Measurements from ENCODE around the gene TLE4. TPM values are rescaled to one million over a fixed set of nuclear protein-coding genes. Genes with fewer than 3 reads are reported as not detected.

The TLE4 gene
- total and polyA plus RNA-seq, 10 of the 15 experiments (the other 5 are each of a cell fraction or from before 2014, with no cell fraction given), result 5.3 to 53.3 (median 23.3) TPM

GRCh38 chr9:79670269-79670961, 98.7 kb downstream of the TLE4 start:
- TF ChIP-seq ZBTB11 (CRISPR knock-in tag; IDR thresholded peaks at IDR 0.05), result no peak
- WGBS (ENCODE audit: insufficient coverage, insufficient replicate concordance, low lambda C conversion rate, missing lambda C conversion rate), result 87% methylated on average over 3 of the region's 3 CpGs
- no peak for DNase-seq (ENCODE audit: low read depth, low spot score)
- Histone ChIP-seq H4K20me1 (ENCODE audit: control insufficient read depth, insufficient read depth) (no peaks in the 10 kb centered on the region), H3K4me3 (no peak overlapping the region), H3K9me3 (replicated peaks; ENCODE audit: control insufficient read depth, insufficient read depth, low read length) (no peaks in the 10 kb centered on the region), H2AFZ (ENCODE audit: control insufficient read depth, low read depth, low read length) (no peak overlapping the region), H3K79me2 (ENCODE audit: control insufficient read depth, insufficient read depth, low read length) (no peaks in the 10 kb centered on the region), H3K36me3 (ENCODE audit: control insufficient read depth in 2 of 2, insufficient read depth in 2 of 2, low read length in 1 of 2) (0 out of 4 replicates have a peak, but pooled peaks cover 0 to 1% of the 10 kb centered on the region in 2 experiments), H3K4me1 (ENCODE audit: control insufficient read depth, insufficient read depth, low read length) (peaks cover 11% of the 10 kb centered on the region), H3K27me3 (replicated peaks in 1 of 2; ENCODE audit: control insufficient read depth in 2 of 2, insufficient read depth in 2 of 2, low read length in 1 of 2) (no peaks in the 10 kb centered on the region), H3K4me2 (ENCODE audit: control insufficient read depth, insufficient read depth) (no peak overlapping the region), H3K9ac (ENCODE audit: control insufficient read depth, insufficient read depth, low read length) (no peak overlapping the region), H3K27ac (ENCODE audit: control insufficient read depth, insufficient read depth) (no peak overlapping the region)
- no peak for ATAC-seq
- POLR2A ChIA-PET, result no interaction called here
- no TSS peak for BruUV-seq (replicated peaks)
- intact Hi-C loops (cut with micrococcal nuclease; ENCODE audit: unreplicated experiment) (loop anchor here (5.0 kb wide), 1 partner anchor 98 kb away; the partner anchor contains the start of gene TLE4), in situ Hi-C loops (cut with MboI) (no loop called here)
- SMC1A ChIA-PET (ENCODE audit: uncharacterized antibody, unreplicated experiment), result interaction anchor here (1.2 kb wide), 1 partner anchor 24 kb away, joined by 3 read pairs; no protein-coding TSS in a partner anchor
- CTCF ChIA-PET, result no interaction called here
- RAD21 ChIA-PET (ENCODE audit: unreplicated experiment), result interaction anchor here (1.1 kb wide), 1 partner anchor 24 kb away, joined by 3 read pairs; no protein-coding TSS in a partner anchor
- no peak for FAIRE-seq

GRCh38 chr9:79671558-79671957, 99.8 kb downstream of the TLE4 start:
- TF ChIP-seq PAX5 (IDR thresholded peaks at IDR 0.05; ENCODE audit: borderline replicate concordance, low read depth, low read length), result no peak
- TF ChIP-seq CHD2 (IDR thresholded peaks at IDR 0.05; ENCODE audit: borderline replicate concordance, low read depth, low read length), result no peak
- TF ChIP-seq NR2C2 (IDR thresholded peaks at IDR 0.05; ENCODE audit: borderline replicate concordance, control insufficient read depth, insufficient read length, low read depth), result no peak
- no peak for TF ChIP-seq IKZF2 (IDR thresholded peaks at IDR 0.05)
- no peak for TF ChIP-seq ZBTB33 (IDR thresholded peaks at IDR 0.05)
- TF ChIP-seq TARDBP (IDR thresholded peaks at IDR 0.05; ENCODE audit: borderline replicate concordance), result no peak
- no peak for TF ChIP-seq GABPA (IDR thresholded peaks at IDR 0.05; ENCODE audit: low read depth)
- TF ChIP-seq CREM (IDR thresholded peaks at IDR 0.05; ENCODE audit: low read depth), result no peak
- in situ Hi-C loops (cut with MboI), result no loop called here
- ChIA-PET SMC1A (ENCODE audit: uncharacterized antibody, unreplicated experiment) (interaction anchor here (1.1 kb wide), 1 partner anchor 24 kb away, joined by 4 read pairs; no protein-coding TSS in a partner anchor), POLR2A (no interaction called here), CTCF (no interaction called here), RAD21 (ENCODE audit: unreplicated experiment) (no interaction called here)
- peaks cover 11% of the 10 kb centered on the region for H3K4me1 ChIP-seq (ENCODE audit: control insufficient read depth, insufficient read depth, low read length)
- intact Hi-C loops (cut with micrococcal nuclease; ENCODE audit: unreplicated experiment), result loop anchor here (5.0 kb wide), 1 partner anchor 99 kb away; the partner anchor contains the start of gene TLE4
- no peaks in the 10 kb centered on the region for H3K79me2 ChIP-seq (ENCODE audit: control insufficient read depth, insufficient read depth, low read length)
- ATAC-seq (no peak), DNase-seq (ENCODE audit: low read depth, low spot score) (no peak), FAIRE-seq (no peak)
- H3K9me3 ChIP-seq (replicated peaks; ENCODE audit: control insufficient read depth, insufficient read depth, low read length), result no peaks in the 10 kb centered on the region
- no peak overlapping the region for H3K4me3 ChIP-seq
- H3K4me2 ChIP-seq (ENCODE audit: control insufficient read depth, insufficient read depth), result no peak overlapping the region
- WGBS (ENCODE audit: insufficient coverage, insufficient replicate concordance, low lambda C conversion rate, missing lambda C conversion rate), result 88% methylated on average over 1 of the region's 2 CpGs
- no peaks in the 10 kb centered on the region for H4K20me1 ChIP-seq (ENCODE audit: control insufficient read depth, insufficient read depth)
- no peak overlapping the region for H3K27ac ChIP-seq (ENCODE audit: control insufficient read depth, insufficient read depth)
- no peaks in the 10 kb centered on the region for H3K27me3 ChIP-seq (replicated peaks in 1 of 2; ENCODE audit: control insufficient read depth in 2 of 2, insufficient read depth in 2 of 2, low read length in 1 of 2)
- H2AFZ ChIP-seq (ENCODE audit: control insufficient read depth, low read depth, low read length), result no peak overlapping the region
- H3K9ac ChIP-seq (ENCODE audit: control insufficient read depth, insufficient read depth, low read length), result no peak overlapping the region
- BruUV-seq (replicated peaks), result no TSS peak
- H3K36me3 ChIP-seq (ENCODE audit: control insufficient read depth in 2 of 2, insufficient read depth in 2 of 2, low read length in 1 of 2), result 0 out of 4 replicates have a peak, but pooled peaks cover 0 to 1% of the 10 kb centered on the region in 2 experiments
